ENCODE measurements around the gene RNPS1. TPM values are rescaled to one million over a fixed set of nuclear protein-coding genes. Genes with fewer than 3 reads are reported as not detected.
A peak's percentile ranks its signal among the peaks of the same experiment; 100 is the strongest.
"Not testable (repeated sequence)": the region's sequence is repeated elsewhere in the genome, so short reads cannot be mapped to it uniquely, and the experiment has no call there.

The RNPS1 gene
- total RNA-seq, 4 donors from 2014 or later, result 101 to 127 (median 114) TPM

- H3K36me3 ChIP-seq, result peaks cover 0 to 91% (median 15%) of the 10 kb centered on the region in 3 donors
- no peaks in the 10 kb centered on the region for H3K27me3 ChIP-seq
- 95 to 98% methylated on average over 8 of the region's 8 CpGs for WGBS, 2 donors
- TF ChIP-seq, protein P1, sequence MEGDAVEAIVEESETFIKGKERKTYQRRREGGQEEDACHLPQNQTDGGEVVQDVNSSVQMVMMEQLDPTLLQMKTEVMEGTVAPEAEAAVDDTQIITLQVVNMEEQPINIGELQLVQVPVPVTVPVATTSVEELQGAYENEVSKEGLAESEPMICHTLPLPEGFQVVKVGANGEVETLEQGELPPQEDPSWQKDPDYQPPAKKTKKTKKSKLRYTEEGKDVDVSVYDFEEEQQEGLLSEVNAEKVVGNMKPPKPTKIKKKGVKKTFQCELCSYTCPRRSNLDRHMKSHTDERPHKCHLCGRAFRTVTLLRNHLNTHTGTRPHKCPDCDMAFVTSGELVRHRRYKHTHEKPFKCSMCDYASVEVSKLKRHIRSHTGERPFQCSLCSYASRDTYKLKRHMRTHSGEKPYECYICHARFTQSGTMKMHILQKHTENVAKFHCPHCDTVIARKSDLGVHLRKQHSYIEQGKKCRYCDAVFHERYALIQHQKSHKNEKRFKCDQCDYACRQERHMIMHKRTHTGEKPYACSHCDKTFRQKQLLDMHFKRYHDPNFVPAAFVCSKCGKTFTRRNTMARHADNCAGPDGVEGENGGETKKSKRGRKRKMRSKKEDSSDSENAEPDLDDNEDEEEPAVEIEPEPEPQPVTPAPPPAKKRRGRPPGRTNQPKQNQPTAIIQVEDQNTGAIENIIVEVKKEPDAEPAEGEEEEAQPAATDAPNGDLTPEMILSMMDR (IDR thresholded peaks at IDR 0.05), result no peak
- no peak for TF ChIP-seq POLR2A (IDR thresholded peaks at IDR 0.05)
- TF ChIP-seq EP300 (IDR thresholded peaks at IDR 0.05), result no peak
- no peaks in the 10 kb centered on the region for H3K9me3 ChIP-seq
- H3K4me3 ChIP-seq, result no peak overlapping the region
- H3K27ac ChIP-seq, result no peak overlapping the region
- no peak for DNase-seq (ENCODE audit: low spot score in 2 of 2)
- H3K4me1 ChIP-seq, result peaks cover 0 to 11% (median 0%) of the 10 kb centered on the region in 4 donors
Observed at GRCh38 chr16:2260250-2260649, 7.7 kb downstream of the RNPS1 start.

- H3K4me3 ChIP-seq; H3K27ac ChIP-seq; H3K4me1 ChIP-seq; H3K9me3 ChIP-seq; H3K27me3 ChIP-seq; DNase-seq (ENCODE audit: low spot score in 2 of 2): not testable (repeated sequence)
- WGBS, 2 donors, result 90 to 93% methylated on average over 7 of the region's 7 CpGs
- peaks cover 0 to 98% (median 19%) of the 10 kb centered on the region in 3 donors for H3K36me3 ChIP-seq
Observed at GRCh38 chr16:2258530-2258929, 9.4 kb downstream of the RNPS1 start.

GRCh38 chr16:2257726-2258125, 10.2 kb downstream of the RNPS1 start:
- H3K27ac ChIP-seq, result no peak overlapping the region
- DNase-seq (ENCODE audit: low spot score in 2 of 2), result no peak
- H3K9me3 ChIP-seq, result no peaks in the 10 kb centered on the region
- H3K36me3 ChIP-seq, result peaks cover 0 to 98% (median 19%) of the 10 kb centered on the region in 3 donors
- TF ChIP-seq POLR2A (IDR thresholded peaks at IDR 0.05), result no peak
- WGBS, 2 donors, result 90 to 93% methylated on average over 6 of the region's 6 CpGs
- no peaks in the 10 kb centered on the region for H3K27me3 ChIP-seq
- H3K4me3 ChIP-seq, result no peak overlapping the region
- H3K4me1 ChIP-seq, result no peaks in the 10 kb centered on the region

- peaks cover 0 to 89% (median 13%) of the 10 kb centered on the region in 3 donors for H3K36me3 ChIP-seq
- H3K4me1 ChIP-seq, result peaks cover 0 to 8% (median 8%) of the 10 kb centered on the region in 4 donors
- H3K9me3 ChIP-seq, result no peaks in the 10 kb centered on the region
- WGBS, 2 donors, result 90 to 91% methylated on average over 12 of the region's 12 CpGs
- no peak overlapping the region for H3K27ac ChIP-seq
- no peak for DNase-seq (ENCODE audit: low spot score in 2 of 2)
- no peak overlapping the region for H3K4me3 ChIP-seq
- no peak for TF ChIP-seq POLR2A (IDR thresholded peaks at IDR 0.05)
- no peaks in the 10 kb centered on the region for H3K27me3 ChIP-seq
Observed at GRCh38 chr16:2256531-2257140, 11.3 kb downstream of the RNPS1 start.

DNA sequence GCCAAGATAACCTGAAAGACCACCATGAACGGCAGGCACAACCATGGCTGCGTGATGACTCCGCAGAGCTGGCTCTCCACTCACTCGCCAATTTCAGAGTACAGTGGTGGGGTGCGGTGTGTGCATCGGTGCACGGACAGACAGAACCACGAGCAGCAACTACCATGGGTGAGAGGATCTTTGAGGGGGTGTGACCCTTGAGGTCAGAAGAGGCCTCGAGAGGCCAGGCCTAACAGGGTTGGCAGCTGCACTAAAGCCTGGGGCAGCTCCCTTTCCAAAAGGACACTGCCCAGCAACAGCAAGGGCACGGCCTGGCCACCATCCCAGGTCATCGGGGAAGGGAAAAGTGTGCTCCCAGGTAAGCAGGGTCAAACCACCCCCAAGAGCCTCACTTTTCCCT, 14.6 kb downstream of the RNPS1 start:
- DNase-seq (ENCODE audit: low spot score in 2 of 2), result no peak

GRCh38 chr16:2252806-2253148, 15.1 kb downstream of the RNPS1 start:
- Histone ChIP-seq H3K4me1 (peaks cover 0 to 22% (median 12%) of the 10 kb centered on the region in 4 donors), H3K9me3 (no peaks in the 10 kb centered on the region), H3K36me3 (peaks cover 0 to 57% (median 7%) of the 10 kb centered on the region in 3 donors), H3K27me3 (no peaks in the 10 kb centered on the region), H3K4me3 (no peak overlapping the region), H3K27ac (peak overlapping the region in 1 of 4 donors; percentile 85)
- TF ChIP-seq EP300 (IDR thresholded peaks at IDR 0.05) (no peak), POLR2A (IDR thresholded peaks at IDR 0.05) (no peak)
- TF ChIP-seq, protein P1 (IDR thresholded peaks at IDR 0.05), result no peak
- no peak for DNase-seq (ENCODE audit: low spot score in 2 of 2)
- 95 to 96% methylated on average over 7 of the region's 7 CpGs for WGBS, 2 donors

More for the DNA sequence above, 14.6 kb downstream of the RNPS1 start:
- no peak overlapping the region for H3K4me3 ChIP-seq
- H3K27me3 ChIP-seq, result no peaks in the 10 kb centered on the region
- TF ChIP-seq EP300 (IDR thresholded peaks at IDR 0.05) (no peak), POLR2A (IDR thresholded peaks at IDR 0.05) (no peak)
- TF ChIP-seq, protein P1 (IDR thresholded peaks at IDR 0.05), result no peak
- H3K9me3 ChIP-seq, result no peaks in the 10 kb centered on the region
- peaks cover 0 to 62% (median 7%) of the 10 kb centered on the region in 3 donors for H3K36me3 ChIP-seq
- 83 to 87% methylated on average over 10 to 11 of the region's 11 CpGs for WGBS, 2 donors
- H3K27ac ChIP-seq, result no peak overlapping the region
- H3K4me1 ChIP-seq, result peaks cover 0 to 22% (median 12%) of the 10 kb centered on the region in 4 donors
